Measurements from ENCODE around the gene GNA12.

DNA sequence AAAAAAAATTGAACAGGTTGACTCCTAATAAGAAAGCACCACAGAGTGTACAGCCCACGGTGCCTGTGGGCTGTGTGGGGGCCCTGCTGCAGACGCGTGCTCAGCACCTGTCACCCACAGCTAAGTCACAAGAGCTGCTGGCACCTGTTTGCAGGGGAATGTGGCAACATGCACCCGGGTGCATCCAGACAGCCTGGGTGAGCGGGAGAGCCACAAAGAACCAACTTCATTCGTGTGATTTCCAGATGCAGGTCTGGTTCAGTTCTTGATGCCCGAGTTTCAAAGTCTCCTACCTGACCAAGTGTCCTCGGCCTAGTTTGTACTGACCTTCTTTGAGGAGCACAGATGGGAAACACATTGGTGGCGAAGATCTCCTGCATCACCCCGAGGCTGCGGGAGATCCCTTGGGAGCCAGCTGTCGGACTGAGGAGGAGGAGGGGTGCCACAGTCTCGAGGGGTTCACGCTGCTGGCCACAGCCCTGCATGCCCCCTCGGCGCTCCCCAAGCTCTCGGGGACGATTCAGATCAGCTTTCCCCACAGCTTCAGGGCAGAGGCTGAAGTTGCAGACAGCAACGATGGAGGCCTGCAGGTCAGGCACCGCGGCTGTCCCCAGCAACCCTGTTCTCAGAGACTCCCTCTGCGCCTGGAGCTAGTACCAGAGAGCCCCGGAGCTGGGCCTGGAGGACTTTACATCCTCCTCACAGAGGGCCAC, 120.8 kb downstream of the GNA12 start:
- TF ChIP-seq, protein P1, sequence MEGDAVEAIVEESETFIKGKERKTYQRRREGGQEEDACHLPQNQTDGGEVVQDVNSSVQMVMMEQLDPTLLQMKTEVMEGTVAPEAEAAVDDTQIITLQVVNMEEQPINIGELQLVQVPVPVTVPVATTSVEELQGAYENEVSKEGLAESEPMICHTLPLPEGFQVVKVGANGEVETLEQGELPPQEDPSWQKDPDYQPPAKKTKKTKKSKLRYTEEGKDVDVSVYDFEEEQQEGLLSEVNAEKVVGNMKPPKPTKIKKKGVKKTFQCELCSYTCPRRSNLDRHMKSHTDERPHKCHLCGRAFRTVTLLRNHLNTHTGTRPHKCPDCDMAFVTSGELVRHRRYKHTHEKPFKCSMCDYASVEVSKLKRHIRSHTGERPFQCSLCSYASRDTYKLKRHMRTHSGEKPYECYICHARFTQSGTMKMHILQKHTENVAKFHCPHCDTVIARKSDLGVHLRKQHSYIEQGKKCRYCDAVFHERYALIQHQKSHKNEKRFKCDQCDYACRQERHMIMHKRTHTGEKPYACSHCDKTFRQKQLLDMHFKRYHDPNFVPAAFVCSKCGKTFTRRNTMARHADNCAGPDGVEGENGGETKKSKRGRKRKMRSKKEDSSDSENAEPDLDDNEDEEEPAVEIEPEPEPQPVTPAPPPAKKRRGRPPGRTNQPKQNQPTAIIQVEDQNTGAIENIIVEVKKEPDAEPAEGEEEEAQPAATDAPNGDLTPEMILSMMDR (IDR thresholded peaks at IDR 0.05 in 4 of 5, conservative IDR thresholded peaks at IDR 0.05 in 1 of 5), result no peak
- no peak for TF ChIP-seq POLR2A (IDR thresholded peaks at IDR 0.05)
